ENCODE data around the gene RET.

GRCh38 chr10:43099928-43100327, 23.1 kb downstream of the RET start:
- no peak for TF ChIP-seq SRF (IDR thresholded peaks at IDR 0.05; ENCODE audit: low read depth, low read length)
- TF ChIP-seq CBFB (CRISPR knock-in tag; IDR thresholded peaks at IDR 0.05), result no peak
- no peak for TF ChIP-seq CTCF (CRISPR knock-in tag; IDR thresholded peaks at IDR 0.05)
- TF ChIP-seq ZBTB1 (CRISPR knock-in tag; IDR thresholded peaks at IDR 0.05; ENCODE audit: borderline replicate concordance), result no peak
- no peak for TF ChIP-seq SKIL (CRISPR knock-in tag; IDR thresholded peaks at IDR 0.05; ENCODE audit: borderline replicate concordance)
- no peak for TF ChIP-seq WIZ (CRISPR knock-in tag; IDR thresholded peaks at IDR 0.05)
- no peak for TF ChIP-seq EZH2 (conservative IDR thresholded peaks at IDR 0.05; ENCODE audit: low read depth, low read length)
- no peak for TF ChIP-seq ZFP36L1 (CRISPR knock-in tag; IDR thresholded peaks at IDR 0.05)
- TF ChIP-seq, protein P1, sequence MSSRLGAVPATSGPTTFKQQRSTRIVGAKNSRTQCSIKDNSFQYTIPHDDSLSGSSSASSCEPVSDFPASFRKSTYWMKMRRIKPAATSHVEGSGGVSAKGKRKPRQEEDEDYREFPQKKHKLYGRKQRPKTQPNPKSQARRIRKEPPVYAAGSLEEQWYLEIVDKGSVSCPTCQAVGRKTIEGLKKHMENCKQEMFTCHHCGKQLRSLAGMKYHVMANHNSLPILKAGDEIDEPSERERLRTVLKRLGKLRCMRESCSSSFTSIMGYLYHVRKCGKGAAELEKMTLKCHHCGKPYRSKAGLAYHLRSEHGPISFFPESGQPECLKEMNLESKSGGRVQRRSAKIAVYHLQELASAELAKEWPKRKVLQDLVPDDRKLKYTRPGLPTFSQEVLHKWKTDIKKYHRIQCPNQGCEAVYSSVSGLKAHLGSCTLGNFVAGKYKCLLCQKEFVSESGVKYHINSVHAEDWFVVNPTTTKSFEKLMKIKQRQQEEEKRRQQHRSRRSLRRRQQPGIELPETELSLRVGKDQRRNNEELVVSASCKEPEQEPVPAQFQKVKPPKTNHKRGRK (CRISPR knock-in tag; IDR thresholded peaks at IDR 0.05), result no peak
- TF ChIP-seq MXD4 (CRISPR knock-in tag; IDR thresholded peaks at IDR 0.05), result no peak
- TF ChIP-seq HNRNPK (IDR thresholded peaks at IDR 0.05; ENCODE audit: low read depth, low read length, poor library complexity, severe bottlenecking), result no peak
- TF ChIP-seq, protein P2, sequence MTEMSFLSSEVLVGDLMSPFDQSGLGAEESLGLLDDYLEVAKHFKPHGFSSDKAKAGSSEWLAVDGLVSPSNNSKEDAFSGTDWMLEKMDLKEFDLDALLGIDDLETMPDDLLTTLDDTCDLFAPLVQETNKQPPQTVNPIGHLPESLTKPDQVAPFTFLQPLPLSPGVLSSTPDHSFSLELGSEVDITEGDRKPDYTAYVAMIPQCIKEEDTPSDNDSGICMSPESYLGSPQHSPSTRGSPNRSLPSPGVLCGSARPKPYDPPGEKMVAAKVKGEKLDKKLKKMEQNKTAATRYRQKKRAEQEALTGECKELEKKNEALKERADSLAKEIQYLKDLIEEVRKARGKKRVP (CRISPR knock-in tag; IDR thresholded peaks at IDR 0.05), result no peak

All from HepG2 (cell line).